GM19468 (cell line): ENCODE data around the gene SART3.

Experiments used
- ATAC-seq: cut with Tn5 transposase; IDR thresholded peaks from one replicate; pipeline ENCODE4 v1.9.1; 2021; ENCODE audit warnings: mild to moderate bottlenecking, moderate library complexity, moderate number of reproducible peaks; ENCODE audit not compliant: unreplicated experiment; ENCODE audit errors: extremely low read depth

SART3 gene

DNA sequence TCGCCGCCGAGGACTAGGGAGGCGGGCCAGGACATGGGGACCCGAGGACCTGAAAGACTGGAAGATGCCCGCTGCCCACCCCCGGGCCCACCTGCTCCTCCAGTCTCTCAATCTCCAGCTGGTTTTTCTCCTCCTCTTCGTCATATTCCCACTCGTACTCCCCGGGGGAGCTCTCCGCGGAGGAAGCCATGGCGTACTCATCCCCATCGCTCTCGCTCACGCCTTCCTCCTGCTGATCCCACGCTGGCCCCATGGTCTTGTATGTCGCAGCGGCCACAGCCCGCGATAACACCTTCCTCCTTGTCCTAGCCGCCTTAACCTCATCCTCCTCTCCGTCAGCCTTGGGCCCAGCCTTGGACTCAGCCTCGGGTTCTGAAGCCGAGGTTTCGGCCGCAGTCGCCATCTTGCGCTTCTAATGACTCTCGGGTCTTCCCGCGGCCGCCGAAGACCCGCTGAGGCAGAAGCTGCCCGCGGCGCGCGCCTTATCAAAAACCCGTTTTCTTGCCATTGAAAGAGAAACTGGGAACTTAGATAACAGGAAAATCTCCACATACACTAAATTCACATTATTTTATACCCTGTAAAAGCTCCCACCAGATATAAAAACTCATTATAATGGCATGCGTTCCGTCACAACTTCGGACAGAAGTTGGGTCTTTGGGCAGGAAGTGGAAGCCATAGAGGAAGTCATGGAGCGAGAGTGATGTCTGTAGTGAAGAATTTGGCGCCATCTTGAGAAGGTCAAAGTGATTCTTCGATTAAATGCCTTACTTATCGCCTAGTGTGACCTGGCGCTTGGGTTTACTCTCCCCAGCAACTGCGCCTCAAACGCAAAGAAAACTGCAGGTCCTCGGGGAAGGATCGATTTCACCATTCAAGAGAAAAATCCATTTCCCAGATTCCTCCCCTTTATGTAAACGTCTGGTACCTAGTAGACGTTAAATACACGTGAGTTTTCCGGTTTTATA is at the start of gene SART3:
TSS of gene SART3 (minus strand) at position 422 of the 968 bp plus-strand sequence. CDS start at position 403, 19 bp downstream.
- peak; percentile 13 for ATAC-seq

GRCh38 chr12:108610336-108610815 is 49.4 kb upstream of the SART3 start:
- ATAC-seq = no peak

- no peak for ATAC-seq
Measured at GRCh38 chr12:108609537-108610335, 48.8 kb upstream of the SART3 start.

GRCh38 chr12:108608616-108609015 is 47.6 kb upstream of the SART3 start:
- no peak for ATAC-seq

GRCh38 chr12:108607981-108608600 is 47.1 kb upstream of the SART3 start:
- no peak for ATAC-seq

- no peak for ATAC-seq
Measured at GRCh38 chr12:108606492-108606891, 45.5 kb upstream of the SART3 start.

DNA sequence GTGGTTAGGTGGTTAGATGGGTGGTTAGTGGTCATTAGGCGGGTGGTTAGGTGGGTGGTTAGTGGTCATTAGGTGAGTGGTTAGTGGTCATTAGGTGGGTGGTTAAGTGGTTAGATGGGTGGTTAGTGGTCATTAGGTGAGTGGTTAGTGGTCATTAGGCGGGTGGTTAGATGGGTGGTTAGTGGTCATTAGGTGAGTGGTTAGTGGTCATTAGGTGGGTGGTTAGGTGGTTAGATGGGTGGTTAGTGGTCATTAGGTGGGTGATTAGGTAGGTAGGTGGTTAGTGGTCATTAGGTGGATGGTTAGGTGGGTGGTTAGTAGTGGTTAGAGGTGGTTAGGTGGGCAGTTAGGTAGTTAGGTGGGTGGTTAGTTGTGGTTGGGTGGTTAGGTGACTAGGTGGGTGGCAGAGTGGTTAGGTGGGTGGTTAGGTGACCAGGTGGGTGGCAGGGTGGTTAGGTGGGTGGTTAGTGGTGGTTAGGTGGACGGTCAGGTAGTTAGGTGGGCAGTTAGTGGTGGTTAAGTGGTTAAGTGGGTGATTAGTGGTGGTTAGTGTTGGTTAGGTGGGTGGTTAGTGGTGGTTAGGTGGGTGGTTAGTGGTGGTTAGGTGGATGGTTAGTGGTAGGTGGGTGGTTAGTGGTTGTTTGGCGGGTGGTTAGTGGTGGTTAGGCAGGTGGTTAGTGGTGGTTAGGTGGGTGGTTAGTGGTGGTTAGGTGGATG is 44.9 kb upstream of the SART3 start:
- ATAC-seq = no peak

GRCh38 chr12:108605000-108605689 is 44.2 kb upstream of the SART3 start:
- ATAC-seq = no peak

- ATAC-seq = no peak
Measured at GRCh38 chr12:108604208-108604941, 43.4 kb upstream of the SART3 start.

DNA sequence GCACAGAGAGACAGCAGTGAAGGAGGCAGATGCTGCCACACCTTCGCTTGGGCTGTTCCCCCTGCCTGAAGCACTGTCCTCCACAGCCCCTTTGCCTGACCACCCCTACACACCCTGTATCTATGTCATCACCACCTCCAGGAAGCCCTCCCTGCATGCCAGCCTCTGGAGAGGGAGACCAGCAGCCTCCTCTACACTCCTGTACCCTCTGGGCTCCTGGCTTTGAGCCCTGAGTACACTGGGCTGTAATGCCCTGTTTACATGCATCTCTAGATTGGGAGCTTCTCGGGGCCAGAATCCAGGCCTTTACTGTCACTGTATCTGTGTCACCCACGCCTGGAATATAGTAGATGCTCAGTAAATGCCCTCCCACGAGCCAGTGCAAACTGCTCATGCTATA is 42.8 kb upstream of the SART3 start:
- no peak for ATAC-seq

GRCh38 chr12:108602976-108603704 is 42.2 kb upstream of the SART3 start:
- ATAC-seq = no peak

DNA sequence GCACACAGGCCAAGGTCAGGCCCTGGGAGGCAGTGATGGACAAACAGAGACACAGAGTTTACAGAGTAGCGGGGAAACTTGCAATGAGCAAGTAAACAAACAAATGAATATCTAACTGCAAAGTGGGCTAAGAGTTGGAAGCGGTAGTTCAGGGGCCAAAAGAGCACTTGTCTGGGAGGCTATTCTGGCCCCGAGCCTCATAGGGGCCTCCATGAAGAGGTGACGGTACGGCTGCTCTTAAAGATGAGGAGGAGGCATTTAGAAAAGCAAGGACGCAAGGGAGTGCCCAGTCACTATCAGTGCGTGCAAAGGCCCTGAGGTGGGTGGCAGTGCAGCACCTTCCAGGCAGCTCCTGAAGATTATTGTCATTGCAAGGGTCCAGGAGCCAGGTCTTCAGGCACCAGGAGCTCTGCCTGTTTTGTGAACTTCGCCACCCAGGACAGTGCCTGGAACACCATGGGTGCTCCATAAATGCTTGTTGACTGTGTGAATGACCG is 41.3 kb upstream of the SART3 start:
- ATAC-seq = no peak

DNA sequence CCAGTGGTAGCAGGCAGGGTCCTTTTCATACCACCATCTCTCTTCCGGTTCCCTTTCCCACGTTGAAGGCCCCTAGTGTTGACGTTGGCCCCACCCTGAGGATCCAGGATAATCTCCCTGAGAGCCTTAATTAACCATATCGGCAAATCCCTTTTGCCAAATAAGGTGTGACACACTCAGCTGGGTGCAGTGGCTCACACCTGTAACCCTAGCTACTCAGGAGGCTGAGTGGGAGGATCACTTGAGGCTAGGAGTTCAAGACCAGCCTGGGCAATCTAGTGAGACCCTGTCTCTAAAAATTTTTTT is 39.7 kb upstream of the SART3 start:
- ATAC-seq = no peak

DNA sequence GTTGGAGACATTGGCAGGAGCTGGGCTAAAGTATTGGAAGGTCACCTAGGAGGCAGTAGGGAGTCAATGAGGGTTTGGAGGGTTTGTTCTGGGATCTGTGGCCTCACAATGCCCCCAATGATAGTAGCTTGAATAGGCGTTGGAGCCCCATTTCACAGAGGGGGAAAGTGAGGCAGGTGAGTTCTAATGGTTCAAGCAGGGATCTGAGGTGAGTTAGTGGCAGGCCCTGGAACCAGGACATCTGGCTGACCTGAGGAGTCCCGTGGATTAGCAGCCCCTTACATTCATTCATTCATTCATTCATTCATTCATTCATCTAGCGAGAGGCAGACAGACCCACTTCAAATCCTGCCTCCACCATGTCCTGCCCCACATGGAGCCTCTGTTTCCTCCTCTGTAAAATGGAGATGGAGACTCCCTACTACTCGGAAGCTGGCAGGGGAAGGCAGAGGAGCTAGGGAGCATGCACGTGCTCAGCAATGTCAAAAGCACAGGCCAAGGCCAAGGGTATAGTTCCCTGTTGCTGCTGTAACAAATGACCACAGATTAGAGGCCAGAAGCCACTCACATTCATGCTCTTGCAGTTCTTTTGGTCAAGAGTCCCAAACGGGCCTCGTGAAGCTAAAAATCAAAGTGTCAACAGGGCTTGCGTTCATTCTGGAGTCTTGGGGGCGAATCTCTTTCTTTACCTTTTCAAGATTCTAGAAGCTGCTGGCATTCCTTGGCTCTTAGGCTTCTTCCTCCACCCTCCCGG is 39.2 kb upstream of the SART3 start:
- ATAC-seq = no peak

GRCh38 chr12:108599541-108599940 is 38.6 kb upstream of the SART3 start:
- ATAC-seq = no peak

GRCh38 chr12:108598553-108599250 is 37.7 kb upstream of the SART3 start:
- no peak for ATAC-seq
